Frontal cortex (tissue), 4 donors: ENCODE measurements around the gene TAS2R8. TPM values are rescaled to one million over a fixed set of nuclear protein-coding genes. Genes with fewer than 3 reads are reported as not detected.

ENCODE experiments used
- DNase-seq, 2 donors: peaks; one replicate each; pipeline ENCODE4 v3.0.0; 2012; ENCODE audit warnings: low spot score in 2 of 2
- FAIRE-seq: peaks from 2 replicates; lab custom pipeline; 2012; peaks lifted over from hg19 to GRCh38; lab: Jason Lieb, UNC
- small RNA-seq: library from RNA; depleted of rRNA; stranded (forward); fragments of <200 nt; gene quantifications from one replicate; pipeline ENCODE3, GENCODE V24; 2014
- total RNA-seq: library from RNA; depleted of rRNA; stranded (reverse); fragments of >200 nt; gene quantifications from one replicate; pipeline ENCODE4 v1.2.3, GENCODE V29; 2014
- donor health status: control.
- donor health status: control.
- donor health status: control.

TAS2R8 gene
- total RNA-seq, 1 donor from 2014 or later, result under 0.01 TPM

GRCh38 chr12:10756194-10756593 lies 50.9 kb downstream of the TAS2R8 start:
- DNase-seq (no peak), FAIRE-seq (no peak)

Small RNAs within 50 kb of the gene (small RNA-seq; reads per million reads assigned to genes)
- gene PRR4, result not detected

Other genes with a start within 250 kb of the TAS2R8 start
- 18.3 TPM for gene MAGOHB, start 193.7 kb downstream of the TAS2R8 start, total RNA-seq
- 2.9 TPM for gene STYK1, start 133.2 kb downstream of the TAS2R8 start, total RNA-seq
- gene YBX3, start 84.0 kb downstream of the TAS2R8 start, total RNA-seq, result 6.9 TPM
- 0.41 TPM for gene TAS2R7, start 4.7 kb downstream of the TAS2R8 start, total RNA-seq
- gene TAS2R9, start 2.9 kb upstream of the TAS2R8 start, total RNA-seq, result 0.41 TPM
- 2.4 TPM for gene TAS2R10, start 19.1 kb upstream of the TAS2R8 start, total RNA-seq
- gene PRR4, start 42.2 kb upstream of the TAS2R8 start, total RNA-seq, result 1.2 TPM
- 42.0 TPM for gene PRH1, start 77.0 kb upstream of the TAS2R8 start, total RNA-seq
- gene TAS2R13, start 102.3 kb upstream of the TAS2R8 start, total RNA-seq, result 2.4 TPM
- not detected for gene PRH2, start 122.0 kb upstream of the TAS2R8 start, total RNA-seq
- gene TAS2R14, start 132.0 kb upstream of the TAS2R8 start, total RNA-seq, result 5.3 TPM
- 3.7 TPM for gene TAS2R50, start 179.6 kb upstream of the TAS2R8 start, total RNA-seq
- gene TAS2R20, start 191.0 kb upstream of the TAS2R8 start, total RNA-seq, result 6.9 TPM
- gene TAS2R19, start 215.3 kb upstream of the TAS2R8 start, total RNA-seq, result 6.9 TPM
- gene TAS2R31, start 224.1 kb upstream of the TAS2R8 start, total RNA-seq, result 7.3 TPM